DOHH2 (cell line): ENCODE measurements around the gene KIR2DL3.

ENCODE experiments used
- EZH2phosphoT487 ChIP-seq: fragments of 200-600 bp; sonication (generic); IDR thresholded peaks from 2 replicates; pipeline ENCODE4 v1.6.1; 2017; ENCODE audit warnings: borderline replicate concordance, mild to moderate bottlenecking, antibody characterized with exemption, low read length, moderate library complexity, mixed read lengths
- TF ChIP-seq, protein P1 (sequence below): fragments of 200-600 bp; sonication (generic); IDR thresholded peaks from one replicate; pipeline ENCODE4 v1.5.1; 2014; ENCODE audit warnings: antibody characterized with exemption, mild to moderate bottlenecking, low read depth, low read length; ENCODE audit not compliant: poor library complexity, severe bottlenecking

DNA sequence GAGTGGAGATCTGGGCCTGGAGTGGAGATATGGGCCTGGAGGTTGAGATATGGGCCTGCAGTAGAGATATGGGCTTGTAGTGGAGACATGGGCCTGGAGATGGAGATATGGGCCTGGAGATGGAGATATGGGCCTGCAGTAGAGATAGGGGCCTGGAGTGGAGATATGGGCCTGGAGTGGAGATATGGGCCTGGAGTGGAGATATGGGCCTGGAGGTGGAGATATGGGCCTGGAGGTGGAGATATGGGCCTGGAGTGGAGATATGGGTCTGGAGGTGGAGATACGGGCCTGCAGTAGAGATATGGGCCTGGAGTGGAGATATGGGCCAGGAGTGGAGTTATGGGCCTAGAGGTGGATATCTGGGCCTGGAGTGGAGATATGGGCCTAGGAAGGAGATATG is 402 bp downstream of the KIR2DL3 start:
- TF ChIP-seq, protein P1, sequence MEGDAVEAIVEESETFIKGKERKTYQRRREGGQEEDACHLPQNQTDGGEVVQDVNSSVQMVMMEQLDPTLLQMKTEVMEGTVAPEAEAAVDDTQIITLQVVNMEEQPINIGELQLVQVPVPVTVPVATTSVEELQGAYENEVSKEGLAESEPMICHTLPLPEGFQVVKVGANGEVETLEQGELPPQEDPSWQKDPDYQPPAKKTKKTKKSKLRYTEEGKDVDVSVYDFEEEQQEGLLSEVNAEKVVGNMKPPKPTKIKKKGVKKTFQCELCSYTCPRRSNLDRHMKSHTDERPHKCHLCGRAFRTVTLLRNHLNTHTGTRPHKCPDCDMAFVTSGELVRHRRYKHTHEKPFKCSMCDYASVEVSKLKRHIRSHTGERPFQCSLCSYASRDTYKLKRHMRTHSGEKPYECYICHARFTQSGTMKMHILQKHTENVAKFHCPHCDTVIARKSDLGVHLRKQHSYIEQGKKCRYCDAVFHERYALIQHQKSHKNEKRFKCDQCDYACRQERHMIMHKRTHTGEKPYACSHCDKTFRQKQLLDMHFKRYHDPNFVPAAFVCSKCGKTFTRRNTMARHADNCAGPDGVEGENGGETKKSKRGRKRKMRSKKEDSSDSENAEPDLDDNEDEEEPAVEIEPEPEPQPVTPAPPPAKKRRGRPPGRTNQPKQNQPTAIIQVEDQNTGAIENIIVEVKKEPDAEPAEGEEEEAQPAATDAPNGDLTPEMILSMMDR = no peak
- TF ChIP-seq EZH2phosphoT487 = no peak
